ENCODE data around the gene FGD6.
"Not testable (repeated sequence)": the region's sequence is repeated elsewhere in the genome, so short reads cannot be mapped to it uniquely, and the experiment has no call there.

The FGD6 gene

DNA sequence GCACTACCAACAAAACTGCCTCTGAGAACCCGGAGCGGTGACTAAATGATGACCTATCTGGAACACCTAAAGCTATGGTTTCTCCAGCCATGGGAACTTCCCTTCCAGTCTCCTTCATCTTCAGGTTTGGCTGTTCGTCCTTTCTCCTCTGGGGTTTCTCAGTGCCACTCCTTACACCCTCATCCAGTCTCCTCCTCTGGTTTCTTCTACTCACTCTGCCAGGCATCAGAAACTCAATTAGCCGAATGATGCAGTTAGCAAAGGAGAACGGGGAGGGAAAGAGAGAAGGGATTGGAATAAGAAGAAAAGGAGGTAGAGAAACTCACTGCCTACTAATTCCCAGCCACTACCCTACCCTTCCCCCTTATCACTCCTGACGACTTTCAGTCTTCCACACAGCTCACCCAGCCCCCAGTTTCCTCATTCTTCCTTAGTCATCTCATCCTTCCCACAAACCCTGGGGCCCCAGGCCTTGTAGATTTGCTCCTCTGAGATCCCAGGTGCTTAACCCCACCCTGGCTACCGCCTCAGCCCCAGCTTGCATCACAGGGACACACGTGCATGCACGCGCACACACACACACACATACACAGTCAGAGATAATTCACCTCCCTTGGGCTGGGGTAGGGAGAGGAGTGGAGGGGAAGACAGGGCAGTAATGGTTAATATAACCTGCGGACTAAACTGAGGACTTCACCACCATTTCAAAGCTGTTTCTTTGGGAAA lies 13.0 kb downstream of the FGD6 start:
- DNase-seq = no peak

DNA sequence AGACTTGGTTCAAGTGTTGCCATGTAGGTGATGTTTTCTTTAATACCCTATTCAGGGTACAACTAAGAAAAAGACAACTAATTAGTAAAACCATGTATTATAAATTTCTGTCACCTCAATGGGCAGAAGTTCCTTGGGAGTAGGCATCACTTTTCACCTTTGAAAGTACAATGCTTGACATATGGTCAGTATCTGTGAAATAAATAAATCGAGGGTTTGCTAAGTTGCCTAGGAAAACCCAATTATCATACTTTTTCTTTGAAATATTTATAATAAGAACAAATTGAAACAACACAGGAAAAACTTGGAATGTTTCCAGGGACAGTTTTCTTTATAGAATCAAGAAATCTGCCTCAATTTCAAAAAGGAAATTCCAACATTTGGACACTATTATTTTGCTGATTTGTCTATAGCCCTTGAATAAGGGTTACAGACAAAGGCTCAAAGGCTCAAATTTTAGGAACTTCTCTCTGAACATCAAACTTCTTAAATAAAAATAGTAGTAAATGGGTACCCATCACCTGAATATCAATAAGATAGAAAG lies 13.7 kb downstream of the FGD6 start:
- no peak for DNase-seq

- no peak for DNase-seq
Observed at GRCh38 chr12:95202691-95203486, 14.4 kb downstream of the FGD6 start.

- DNase-seq = no peak
Observed at GRCh38 chr12:95201056-95201670, 16.1 kb downstream of the FGD6 start.

DNA sequence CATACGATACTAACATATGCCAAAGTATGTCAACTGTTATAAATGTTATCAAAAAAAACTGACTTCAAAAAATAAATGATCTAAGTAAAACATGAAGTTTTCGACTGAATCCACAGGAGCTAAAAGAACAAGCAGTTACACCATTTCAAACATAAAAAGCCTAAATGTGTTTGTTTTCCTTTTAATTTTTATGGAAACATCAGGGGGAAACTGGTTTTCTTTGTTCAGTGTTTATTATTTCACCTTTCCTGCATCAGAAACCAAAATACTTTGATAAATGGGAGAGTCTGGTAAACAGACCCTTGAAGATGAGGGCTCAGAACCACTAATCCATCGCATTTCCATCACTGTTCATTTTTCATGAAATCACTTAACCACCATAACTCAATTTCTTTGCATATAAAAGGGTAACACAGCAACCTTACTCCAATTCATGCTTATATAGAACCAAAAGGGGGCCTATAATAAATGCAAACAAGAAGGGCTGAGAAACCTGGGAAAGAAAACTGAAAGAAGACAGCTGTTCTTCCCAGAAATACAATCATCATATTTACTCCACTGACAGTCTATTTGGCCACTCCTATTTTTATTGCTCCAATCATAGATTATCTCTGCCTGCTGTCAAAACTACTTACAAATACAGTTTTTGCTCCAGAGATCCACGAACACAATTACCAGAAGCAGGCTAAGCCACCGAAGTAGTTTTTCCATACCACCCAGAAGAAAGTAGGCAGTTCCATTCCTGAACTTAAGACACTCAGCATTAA lies 17.0 kb downstream of the FGD6 start:
- no peak for DNase-seq

DNA sequence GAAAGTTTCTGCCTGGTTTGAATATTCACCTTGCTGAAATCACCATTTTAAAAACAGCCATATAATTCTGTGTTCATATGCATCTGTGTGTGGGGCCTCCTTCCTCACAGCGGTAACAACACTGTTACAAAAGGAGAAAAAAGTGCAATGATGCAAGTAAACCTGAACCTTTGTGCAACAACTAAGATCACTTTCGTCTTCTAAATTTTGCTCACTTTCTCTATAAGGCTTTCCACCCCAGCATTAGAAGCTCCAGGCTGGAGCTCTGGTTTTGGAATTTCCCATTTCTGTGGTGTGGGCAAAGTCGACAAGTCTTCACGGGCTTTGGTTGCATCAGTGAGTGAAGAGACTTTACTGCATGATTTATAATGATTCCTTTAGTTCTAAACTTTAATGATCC lies 18.4 kb downstream of the FGD6 start:
- no peak for DNase-seq

GRCh38 chr12:95197636-95198035 lies 19.6 kb downstream of the FGD6 start:
- no peak for DNase-seq

GRCh38 chr12:95196875-95197569 lies 20.2 kb downstream of the FGD6 start:
- DNase-seq = not testable (repeated sequence)

- DNase-seq = no peak
Observed at GRCh38 chr12:95195122-95195521, 22.1 kb downstream of the FGD6 start.

GRCh38 chr12:95193139-95193538 lies 24.1 kb downstream of the FGD6 start:
- DNase-seq = no peak

GRCh38 chr12:95192271-95192670 lies 25.0 kb downstream of the FGD6 start:
- DNase-seq = no peak

DNA sequence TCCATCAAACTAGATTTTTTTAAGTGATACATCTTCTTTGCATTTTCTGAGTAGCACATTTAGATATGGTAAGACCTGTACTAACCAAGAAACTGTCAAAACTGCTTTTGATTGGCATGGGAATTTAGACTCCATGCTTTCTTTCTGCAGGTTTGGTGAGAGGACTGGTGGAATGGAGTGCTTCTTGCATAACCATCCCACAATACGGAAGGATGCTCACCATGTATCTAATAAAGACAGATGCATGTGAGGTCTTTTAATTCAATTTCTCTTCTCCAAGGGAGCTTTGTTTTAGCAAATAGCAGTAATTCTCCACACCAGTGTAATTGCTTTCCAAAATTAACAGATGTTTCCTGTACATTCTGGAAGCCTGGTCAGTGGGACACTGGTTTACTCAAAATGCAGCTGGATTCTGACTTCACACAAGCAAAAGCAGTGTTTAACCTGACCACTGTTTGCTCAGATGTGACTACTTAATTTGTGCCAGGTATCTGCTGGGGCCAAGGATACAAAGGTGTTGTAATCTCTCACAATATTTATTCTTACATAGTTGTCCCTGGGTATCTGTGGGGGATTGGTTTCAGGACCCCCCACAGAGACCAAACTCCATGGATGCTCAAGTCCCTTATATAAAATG lies 26.1 kb downstream of the FGD6 start:
- DNase-seq = no peak

DNA sequence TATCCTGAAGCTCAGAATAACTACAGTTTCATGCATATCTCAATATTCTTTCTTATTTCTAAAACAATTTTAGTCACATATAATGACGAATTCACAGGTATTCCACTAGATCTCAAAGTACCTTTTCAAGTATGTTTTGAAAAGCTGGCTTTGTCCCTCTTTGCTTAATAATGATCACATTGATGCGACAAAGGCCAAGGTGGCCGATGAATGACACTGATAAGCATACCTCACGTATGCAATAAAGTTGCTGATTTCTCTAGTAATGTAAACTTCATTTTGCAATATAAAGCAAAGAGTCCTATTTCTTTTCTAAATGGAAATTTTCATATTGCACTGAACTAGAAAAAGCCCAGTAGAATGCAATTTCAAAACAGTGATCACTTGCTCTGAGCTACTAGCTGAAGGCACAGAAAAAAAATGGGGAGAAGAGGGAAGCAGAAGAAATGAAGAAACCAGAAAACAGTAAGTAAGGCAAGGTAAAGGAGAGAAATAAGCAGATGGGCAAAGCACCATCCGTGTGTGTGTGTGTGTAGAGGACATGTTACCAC lies 29.3 kb downstream of the FGD6 start:
- DNase-seq = no peak

- no peak for DNase-seq
Observed at GRCh38 chr12:95185854-95186253, 31.4 kb downstream of the FGD6 start.

GRCh38 chr12:95185072-95185471 lies 32.2 kb downstream of the FGD6 start:
- no peak for DNase-seq

- no peak for DNase-seq
Observed at GRCh38 chr12:95184121-95184520, 33.1 kb downstream of the FGD6 start.

DNA sequence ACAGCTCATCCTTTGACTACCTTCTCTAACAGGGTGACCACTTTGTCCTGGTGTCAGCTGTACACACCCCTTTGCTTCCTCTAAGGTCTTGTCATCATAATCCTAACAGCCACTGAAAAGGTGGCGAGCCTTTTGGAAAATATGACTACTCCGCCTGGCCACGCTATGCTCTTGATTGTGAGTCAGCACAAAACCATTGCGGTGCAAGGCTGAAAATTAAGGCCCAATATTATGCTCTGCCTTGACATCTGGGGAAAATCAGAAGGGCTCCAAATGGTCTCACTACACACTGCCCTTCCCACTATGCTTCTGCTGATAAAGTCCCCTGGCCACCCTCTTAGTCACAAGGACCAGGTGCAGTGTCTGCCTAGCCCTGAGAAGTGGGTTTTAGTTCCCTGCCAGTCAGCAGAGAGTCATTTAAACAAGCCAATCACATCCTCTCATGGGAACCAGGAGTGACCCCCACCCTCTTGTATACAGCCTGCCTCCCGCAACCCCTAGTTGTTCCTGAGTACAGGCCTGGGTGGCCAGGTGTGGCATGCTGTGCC lies 34.3 kb downstream of the FGD6 start:
- no peak for DNase-seq

DNA sequence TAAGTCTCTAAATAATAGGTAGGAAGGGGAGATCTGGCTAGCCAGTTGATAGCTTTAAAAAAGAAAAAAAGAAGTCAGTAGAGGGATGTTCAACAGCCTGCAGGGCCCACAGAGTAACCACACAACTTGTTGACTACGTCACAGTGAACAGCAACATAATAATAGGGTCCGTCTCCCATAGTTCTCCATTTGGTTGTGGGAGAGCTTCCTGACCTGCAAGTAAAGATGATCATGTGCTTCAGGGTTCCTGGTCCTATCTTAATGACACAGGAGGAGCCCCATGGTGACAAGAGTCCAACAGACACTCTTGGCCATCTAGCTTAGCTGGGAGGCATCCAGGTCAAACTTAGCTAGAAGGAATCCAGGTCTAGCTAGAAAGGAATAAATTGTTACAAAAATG lies 36.2 kb downstream of the FGD6 start:
- peak; percentile 51 for DNase-seq

DNA sequence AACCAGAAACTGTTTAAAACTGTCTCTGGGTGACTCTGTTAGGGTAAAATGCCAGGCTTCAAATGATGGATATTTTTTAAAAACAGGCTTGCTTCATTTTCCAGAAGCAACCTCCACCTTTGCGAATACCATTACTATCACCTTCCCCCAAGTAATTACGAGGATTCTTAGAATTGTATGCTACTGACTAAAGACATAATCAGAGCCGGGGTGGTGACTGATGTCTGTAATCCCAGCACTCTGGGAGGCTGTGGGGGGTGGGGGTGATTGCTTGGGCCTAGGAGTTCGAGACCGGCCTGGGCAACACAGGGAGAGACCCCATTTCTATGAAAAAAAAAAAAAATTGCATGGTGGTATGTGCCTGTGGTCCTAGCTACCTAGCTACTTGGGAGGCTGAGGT lies 38.3 kb downstream of the FGD6 start:
- DNase-seq = no peak

- no peak for DNase-seq
Observed at GRCh38 chr12:95178136-95178535, 39.1 kb downstream of the FGD6 start.

GRCh38 chr12:95177201-95177768 lies 40.0 kb downstream of the FGD6 start:
- no peak for DNase-seq
